GM12878 (cell line): Measurements from ENCODE around the gene HTR4. TPM values are rescaled to one million over a fixed set of nuclear protein-coding genes. Genes with fewer than 3 reads are reported as not detected.

Source experiments
- ATAC-seq: fragments of 200-7000 bp; cut with Tn5 transposase; 3 replicates; pipeline ENCODE4 v1.9.1; 2020; ENCODE audit warnings: mild to moderate bottlenecking, moderate library complexity
- BruUV-seq: library from RNA; stranded (reverse); fragments of 400-500 nt; replicated peaks from 2 replicates; lab custom pipeline; 2021; lab: Mats Ljungman, UMichigan
- CTCF ChIA-PET: fragments of 300-600 bp; sonication (Branson Sonifier 250); formaldehyde crosslinking; extraction: SDS; loops from one replicate; lab custom pipeline; 2021; ENCODE audit warnings: inconsistent platforms; lab: Yijun Ruan, JAX
- POLR2A ChIA-PET: fragments of 350-600 bp; formaldehyde crosslinking; extraction: SDS; loops from one replicate; lab custom pipeline; 2021; ENCODE audit warnings: inconsistent platforms; lab: Charles Lee
- RAD21 ChIA-PET: fragments of 300-600 bp; sonication (Branson Sonifier 250); formaldehyde crosslinking; loops from one replicate; lab custom pipeline; 2023; ENCODE audit warnings: antibody characterized with exemption; ENCODE audit not compliant: unreplicated experiment; lab: Charles Lee
- SMC1A ChIA-PET: fragments of 300-600 bp; sonication (Branson Sonifier 250); formaldehyde crosslinking; loops from one replicate; lab custom pipeline; 2023; ENCODE audit not compliant: unreplicated experiment, uncharacterized antibody; lab: Charles Lee
- DNase-seq: peaks from one replicate; pipeline ENCODE4 v3.0.0-alpha.2; 2011; ENCODE audit warnings: low read depth, low spot score
- FAIRE-seq: peaks from 3 replicates; lab custom pipeline; 2011; peaks lifted over from hg19 to GRCh38; lab: Jason Lieb, UNC
- H2AFZ ChIP-seq: 2 replicates; pipeline ENCODE4 v1.6.0; 2011; ENCODE audit warnings: low read depth, low read length, control low read depth; ENCODE audit not compliant: control insufficient read depth
- H3K27ac ChIP-seq: 2 replicates; pipeline ENCODE4 v1.5.1; 2011; ENCODE audit warnings: control low read depth; ENCODE audit not compliant: control insufficient read depth, insufficient read depth
- H3K27me3 ChIP-seq, 2 experiments: replicated peaks in 1 of 2; 2 replicates each; pipeline versions ENCODE4 v1.6.0 to v1.6.1; 2011; ENCODE audit warnings: low read length in 1 of 2; ENCODE audit not compliant: control insufficient read depth in 2 of 2, insufficient read depth in 2 of 2
- H3K36me3 ChIP-seq, 2 experiments: 2 replicates each; pipeline ENCODE4 v1.5.1; 2011; ENCODE audit warnings: low read length in 1 of 2; ENCODE audit not compliant: control insufficient read depth in 2 of 2, insufficient read depth in 2 of 2
- H3K4me1 ChIP-seq: 2 replicates; pipeline ENCODE4 v1.6.1; 2011; ENCODE audit warnings: mild to moderate bottlenecking, low read length, moderate library complexity, mixed read lengths; ENCODE audit not compliant: control insufficient read depth, insufficient read depth
- H3K4me2 ChIP-seq: 2 replicates; pipeline ENCODE4 v1.6.0; 2011; ENCODE audit warnings: control low read depth; ENCODE audit not compliant: control insufficient read depth, insufficient read depth
- H3K4me3 ChIP-seq: fragments of 200-600 bp; sonication (generic); 2 replicates; pipeline ENCODE4 v1.5.1; 2016
- H3K79me2 ChIP-seq: 2 replicates; pipeline ENCODE4 v1.6.0; 2011; ENCODE audit warnings: low read length; ENCODE audit not compliant: control insufficient read depth, insufficient read depth
- H3K9ac ChIP-seq: 2 replicates; pipeline ENCODE4 v1.8.0; 2011; ENCODE audit warnings: low read length, control low read depth, mixed read lengths; ENCODE audit not compliant: control insufficient read depth, insufficient read depth
- H3K9me3 ChIP-seq: replicated peaks from 3 replicates; pipeline ENCODE4 v1.5.1; 2011; ENCODE audit warnings: mild to moderate bottlenecking, low read length; ENCODE audit not compliant: control insufficient read depth, insufficient read depth
- H4K20me1 ChIP-seq: 2 replicates; pipeline ENCODE4 v1.6.0; 2011; ENCODE audit not compliant: control insufficient read depth, insufficient read depth
- ESRRA ChIP-seq: IDR thresholded peaks from 2 replicates; pipeline ENCODE4 v1.6.1; 2012; ENCODE audit warnings: mild to moderate bottlenecking, low read length, improper control_type of control experiment
- MTA2 ChIP-seq: fragments of 450-650 bp; IDR thresholded peaks from 2 replicates; pipeline ENCODE4 v1.6.1; 2016; ENCODE audit warnings: low read depth, mild to moderate bottlenecking, moderate library complexity
- RUNX3 ChIP-seq: IDR thresholded peaks from 2 replicates; pipeline ENCODE4 v1.6.1; 2012; ENCODE audit warnings: low read length, inconsistent platforms
- TBL1XR1 ChIP-seq: IDR thresholded peaks from 2 replicates; pipeline ENCODE4 v1.6.1; 2012; ENCODE audit warnings: low read depth, low read length, improper control_type of control experiment
- WGBS: methylation state at CpG from one replicate; pipeline ENCODE4 v1.1.6; 2016; ENCODE audit warnings: low lambda C conversion rate; ENCODE audit not compliant: insufficient replicate concordance, insufficient coverage; ENCODE audit errors: missing lambda C conversion rate; 5-methylcytosine and 5-hydroxymethylcytosine counted together
- in situ Hi-C: fragments of 300-500 bp; cut with MboI; formaldehyde crosslinking; loops from 9 replicates; pipeline ENCODE4 v1.14.3; 2018; ENCODE audit warnings: mixed read lengths
- intact Hi-C: fragments of 100-400 bp; cut with micrococcal nuclease; formaldehyde crosslinking; loops from one replicate; pipeline ENCODE4 v1.14.2; 2022; ENCODE audit not compliant: unreplicated experiment
- polyA plus RNA-seq, 11 experiments: library from polyadenylated mRNA; depleted of rRNA in 4 of 11; unstranded in 6 of 11; stranded (reverse) in 5 of 11; fragments of >200 nt; fragmentation: Nextera tagmentation in 4 of 11; fragmentation: Illumina TruSeq in 1 of 11; extraction: Ambion mirVana in 4 of 11; extraction: Trizol in 1 of 11; gene quantifications; 1 replicate in 1 of 11; 2 replicates in 10 of 11; pipeline versions ENCODE4 v1.2.1 to v1.2.3, GENCODE V29; 2011 to 2016; ENCODE audit warnings: inconsistent platforms in 2 of 11, missing spikeins in 2 of 11, low read depth in 1 of 11
- total RNA-seq, 4 experiments: library from RNA; depleted of rRNA in 3 of 4; stranded (reverse); fragments of >200 nt in 3 of 4; fragmentation: Illumina TruSeq in 1 of 4; extraction: Trizol in 1 of 4; gene quantifications; 2 replicates each; pipeline versions ENCODE4 v1.2.1 to v1.2.3, GENCODE V29; 2013 to 2021
- TF ChIP-seq, protein P1 (sequence below): fragments of 450-650 bp; IDR thresholded peaks from 2 replicates; pipeline ENCODE4 v1.6.1; 2018; ENCODE audit warnings: borderline replicate concordance, mild to moderate bottlenecking; ENCODE audit not compliant: partially characterized antibody

The HTR4 gene
- total and polyA plus RNA-seq, 10 of the 15 experiments (the other 5 are each of a cell fraction or from before 2014, with no cell fraction given), result not detected

DNA sequence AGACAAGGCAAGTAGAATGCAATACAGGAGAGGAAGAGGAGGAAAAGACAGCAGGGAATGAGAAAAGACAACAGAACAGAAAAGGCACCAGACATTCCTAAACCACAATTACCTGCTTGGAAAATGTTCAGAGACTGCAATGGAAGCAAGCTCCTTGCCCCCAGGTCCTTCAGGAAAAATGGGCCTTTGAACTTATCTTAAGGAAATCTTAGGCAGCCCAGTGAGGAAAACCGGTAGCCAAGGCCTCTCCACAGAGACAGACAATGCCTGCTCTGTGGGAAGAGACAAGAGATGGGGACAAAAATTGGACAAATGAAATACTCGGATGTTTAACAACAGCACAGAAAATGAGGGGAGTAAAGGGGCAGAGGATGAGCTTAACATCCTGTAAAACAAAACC is 31.2 kb downstream of the HTR4 start (continued):
- TF ChIP-seq, protein P1, sequence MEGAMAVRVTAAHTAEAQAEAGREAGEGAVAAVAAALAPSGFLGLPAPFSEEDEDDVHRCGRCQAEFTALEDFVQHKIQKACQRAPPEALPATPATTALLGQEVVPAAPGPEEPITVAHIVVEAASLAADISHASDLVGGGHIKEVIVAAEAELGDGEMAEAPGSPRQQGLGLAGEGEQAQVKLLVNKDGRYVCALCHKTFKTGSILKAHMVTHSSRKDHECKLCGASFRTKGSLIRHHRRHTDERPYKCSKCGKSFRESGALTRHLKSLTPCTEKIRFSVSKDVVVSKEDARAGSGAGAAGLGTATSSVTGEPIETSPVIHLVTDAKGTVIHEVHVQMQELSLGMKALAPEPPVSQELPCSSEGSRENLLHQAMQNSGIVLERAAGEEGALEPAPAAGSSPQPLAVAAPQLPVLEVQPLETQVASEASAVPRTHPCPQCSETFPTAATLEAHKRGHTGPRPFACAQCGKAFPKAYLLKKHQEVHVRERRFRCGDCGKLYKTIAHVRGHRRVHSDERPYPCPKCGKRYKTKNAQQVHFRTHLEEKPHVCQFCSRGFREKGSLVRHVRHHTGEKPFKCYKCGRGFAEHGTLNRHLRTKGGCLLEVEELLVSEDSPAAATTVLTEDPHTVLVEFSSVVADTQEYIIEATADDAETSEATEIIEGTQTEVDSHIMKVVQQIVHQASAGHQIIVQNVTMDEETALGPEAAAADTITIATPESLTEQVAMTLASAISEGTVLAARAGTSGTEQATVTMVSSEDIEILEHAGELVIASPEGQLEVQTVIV, result no peak
- no peak for TF ChIP-seq MTA2
- TF ChIP-seq TBL1XR1, result no peak

GRCh38 chr5:148620696-148621095 is 33.6 kb downstream of the HTR4 start:
- H3K4me2 ChIP-seq, result no peak overlapping the region
- no peak for FAIRE-seq

More at GRCh38 chr5:148620696-148621095, 33.6 kb downstream of the HTR4 start:
- ChIA-PET POLR2A (no interaction called here), SMC1A (no interaction called here), CTCF (no interaction called here), RAD21 (no interaction called here)
- 0% methylated on average over 2 of the region's 2 CpGs for WGBS
- Histone ChIP-seq H3K9ac (no peak overlapping the region), H2AFZ (no peak overlapping the region), H3K79me2 (no peaks in the 10 kb centered on the region), H3K36me3 (no peaks in the 10 kb centered on the region), H3K9me3 (no peaks in the 10 kb centered on the region), H3K4me3 (no peak overlapping the region), H3K27ac (no peak overlapping the region), H3K4me1 (no peaks in the 10 kb centered on the region), H3K27me3 (peaks cover 0 to 3% of the 10 kb centered on the region in 2 experiments; a peak in 1 of 4 replicates), H4K20me1 (no peaks in the 10 kb centered on the region)
- in situ Hi-C loops, result no loop called here
- DNase-seq (no peak), ATAC-seq (0 out of 3 replicates have a peak, but pooled peaks have one; percentile 24)
- no TSS peak for BruUV-seq
- TF ChIP-seq ESRRA (no peak), RUNX3 (peak; percentile 47; the same call in 1 of the 2 replicates)
- intact Hi-C loops, result no loop called here
